ENCODE measurements around the gene SEPTIN5.

SEPTIN5 gene

GRCh38 chr22:19710020-19710768 lies 4.1 kb upstream of the SEPTIN5 start:
- no peak overlapping the region for H3K27ac ChIP-seq (ENCODE audit: low read length)
- H3K4me3 ChIP-seq (ENCODE audit: low read depth in 1 of 2, low read length in 2 of 2), result no peak overlapping the region
- peaks cover 0 to 16% of the 10 kb centered on the region in 2 donors for H3K4me1 ChIP-seq (ENCODE audit: control insufficient read depth in 1 of 2, insufficient read depth in 2 of 2, low read length in 2 of 2)
- no peaks in the 10 kb centered on the region for H3K36me3 ChIP-seq (ENCODE audit: control insufficient read depth in 1 of 2, insufficient read depth in 2 of 2, low read length in 2 of 2)
- no peaks in the 10 kb centered on the region for H3K9me3 ChIP-seq (ENCODE audit: control insufficient read depth in 1 of 2, low read length in 2 of 2)
- H3K27me3 ChIP-seq (ENCODE audit: low read depth, low read length), result no peaks in the 10 kb centered on the region

GRCh38 chr22:19710769-19711106 lies 3.6 kb upstream of the SEPTIN5 start:
- Histone ChIP-seq H3K36me3 (ENCODE audit: control insufficient read depth in 1 of 2, insufficient read depth in 2 of 2, low read length in 2 of 2) (no peaks in the 10 kb centered on the region), H3K4me3 (ENCODE audit: low read depth in 1 of 2, low read length in 2 of 2) (no peak overlapping the region), H3K27me3 (ENCODE audit: low read depth, low read length) (no peaks in the 10 kb centered on the region), H3K4me1 (ENCODE audit: control insufficient read depth in 1 of 2, insufficient read depth in 2 of 2, low read length in 2 of 2) (peaks cover 0 to 16% of the 10 kb centered on the region in 2 donors), H3K9me3 (ENCODE audit: control insufficient read depth in 1 of 2, low read length in 2 of 2) (no peaks in the 10 kb centered on the region), H3K27ac (ENCODE audit: low read length) (no peak overlapping the region)

GRCh38 chr22:19713245-19713644 lies 1.1 kb upstream of the SEPTIN5 start:
- peaks cover 0 to 24% of the 10 kb centered on the region in 2 donors for H3K4me1 ChIP-seq (ENCODE audit: control insufficient read depth in 1 of 2, insufficient read depth in 2 of 2, low read length in 2 of 2)
- H3K27ac ChIP-seq (ENCODE audit: low read length), result no peak overlapping the region
- H3K36me3 ChIP-seq (ENCODE audit: control insufficient read depth in 1 of 2, insufficient read depth in 2 of 2, low read length in 2 of 2), result no peaks in the 10 kb centered on the region
- H3K27me3 ChIP-seq (ENCODE audit: low read depth, low read length), result no peaks in the 10 kb centered on the region
- no peaks in the 10 kb centered on the region for H3K9me3 ChIP-seq (ENCODE audit: control insufficient read depth in 1 of 2, low read length in 2 of 2)
- no peak overlapping the region for H3K4me3 ChIP-seq (ENCODE audit: low read depth in 1 of 2, low read length in 2 of 2)

GRCh38 chr22:19713650-19714311 lies 522 bp upstream of the SEPTIN5 start:
- no peaks in the 10 kb centered on the region for H3K36me3 ChIP-seq (ENCODE audit: control insufficient read depth in 1 of 2, insufficient read depth in 2 of 2, low read length in 2 of 2)
- no peaks in the 10 kb centered on the region for H3K27me3 ChIP-seq (ENCODE audit: low read depth, low read length)
- peaks cover 0 to 24% of the 10 kb centered on the region in 2 donors for H3K4me1 ChIP-seq (ENCODE audit: control insufficient read depth in 1 of 2, insufficient read depth in 2 of 2, low read length in 2 of 2)
- no peaks in the 10 kb centered on the region for H3K9me3 ChIP-seq (ENCODE audit: control insufficient read depth in 1 of 2, low read length in 2 of 2)
- H3K4me3 ChIP-seq (ENCODE audit: low read depth in 1 of 2, low read length in 2 of 2), result peak overlapping the region; percentile 11 to 64
- no peak overlapping the region for H3K27ac ChIP-seq (ENCODE audit: low read length)

- H3K4me3 ChIP-seq (ENCODE audit: low read depth in 1 of 2, low read length in 2 of 2), result peak overlapping the region; percentile 16 to 80
- peaks cover 0 to 29% of the 10 kb centered on the region in 2 donors for H3K4me1 ChIP-seq (ENCODE audit: control insufficient read depth in 1 of 2, insufficient read depth in 2 of 2, low read length in 2 of 2)
- H3K36me3 ChIP-seq (ENCODE audit: control insufficient read depth in 1 of 2, insufficient read depth in 2 of 2, low read length in 2 of 2), result peaks cover 0 to 7% of the 10 kb centered on the region in 2 donors
- no peaks in the 10 kb centered on the region for H3K27me3 ChIP-seq (ENCODE audit: low read depth, low read length)
- H3K27ac ChIP-seq (ENCODE audit: low read length), result no peak overlapping the region
- H3K9me3 ChIP-seq (ENCODE audit: control insufficient read depth in 1 of 2, low read length in 2 of 2), result no peaks in the 10 kb centered on the region
Measured at GRCh38 chr22:19715188-19715930, 1.1 kb downstream of the SEPTIN5 start.

GRCh38 chr22:19716041-19716828 lies 1.9 kb downstream of the SEPTIN5 start:
- peaks cover 0 to 29% of the 10 kb centered on the region in 2 donors for H3K4me1 ChIP-seq (ENCODE audit: control insufficient read depth in 1 of 2, insufficient read depth in 2 of 2, low read length in 2 of 2)
- H3K4me3 ChIP-seq (ENCODE audit: low read depth in 1 of 2, low read length in 2 of 2), result no peak overlapping the region
- peaks cover 0 to 15% of the 10 kb centered on the region in 2 donors for H3K36me3 ChIP-seq (ENCODE audit: control insufficient read depth in 1 of 2, insufficient read depth in 2 of 2, low read length in 2 of 2)
- H3K27ac ChIP-seq (ENCODE audit: low read length), result no peak overlapping the region
- no peaks in the 10 kb centered on the region for H3K27me3 ChIP-seq (ENCODE audit: low read depth, low read length)
- no peaks in the 10 kb centered on the region for H3K9me3 ChIP-seq (ENCODE audit: control insufficient read depth in 1 of 2, low read length in 2 of 2)

- Histone ChIP-seq H3K4me1 (ENCODE audit: control insufficient read depth in 1 of 2, insufficient read depth in 2 of 2, low read length in 2 of 2) (peaks cover 0 to 29% of the 10 kb centered on the region in 2 donors), H3K27me3 (ENCODE audit: low read depth, low read length) (no peaks in the 10 kb centered on the region), H3K36me3 (ENCODE audit: control insufficient read depth in 1 of 2, insufficient read depth in 2 of 2, low read length in 2 of 2) (peaks cover 0 to 20% of the 10 kb centered on the region in 2 donors), H3K27ac (ENCODE audit: low read length) (no peak overlapping the region), H3K9me3 (ENCODE audit: control insufficient read depth in 1 of 2, low read length in 2 of 2) (no peaks in the 10 kb centered on the region), H3K4me3 (ENCODE audit: low read depth in 1 of 2, low read length in 2 of 2) (no peak overlapping the region)
Measured at GRCh38 chr22:19716829-19717105, 2.5 kb downstream of the SEPTIN5 start.

- H3K27ac ChIP-seq (ENCODE audit: low read length), result no peak overlapping the region
- peak overlapping the region in 1 of 2 donors; percentile 73 for H3K4me3 ChIP-seq (ENCODE audit: low read depth in 1 of 2, low read length in 2 of 2)
Measured at GRCh38 chr22:19717181-19717580, 2.9 kb downstream of the SEPTIN5 start.

GRCh38 chr22:19717691-19718455 lies 3.6 kb downstream of the SEPTIN5 start:
- Histone ChIP-seq H3K27me3 (ENCODE audit: low read depth, low read length) (no peaks in the 10 kb centered on the region), H3K9me3 (ENCODE audit: control insufficient read depth in 1 of 2, low read length in 2 of 2) (no peaks in the 10 kb centered on the region), H3K36me3 (ENCODE audit: control insufficient read depth in 1 of 2, insufficient read depth in 2 of 2, low read length in 2 of 2) (peaks cover 0 to 30% of the 10 kb centered on the region in 2 donors), H3K27ac (ENCODE audit: low read length) (no peak overlapping the region), H3K4me1 (ENCODE audit: control insufficient read depth in 1 of 2, insufficient read depth in 2 of 2, low read length in 2 of 2) (peaks cover 0 to 29% of the 10 kb centered on the region in 2 donors), H3K4me3 (ENCODE audit: low read depth in 1 of 2, low read length in 2 of 2) (peak overlapping the region in 1 of 2 donors; percentile 73)

More at GRCh38 chr22:19717181-19717580, 2.9 kb downstream of the SEPTIN5 start:
- Histone ChIP-seq H3K9me3 (ENCODE audit: control insufficient read depth in 1 of 2, low read length in 2 of 2) (no peaks in the 10 kb centered on the region), H3K36me3 (ENCODE audit: control insufficient read depth in 1 of 2, insufficient read depth in 2 of 2, low read length in 2 of 2) (peaks cover 0 to 24% of the 10 kb centered on the region in 2 donors), H3K4me1 (ENCODE audit: control insufficient read depth in 1 of 2, insufficient read depth in 2 of 2, low read length in 2 of 2) (peaks cover 0 to 29% of the 10 kb centered on the region in 2 donors), H3K27me3 (ENCODE audit: low read depth, low read length) (no peaks in the 10 kb centered on the region)

- Histone ChIP-seq H3K9me3 (ENCODE audit: control insufficient read depth in 1 of 2, low read length in 2 of 2) (no peaks in the 10 kb centered on the region), H3K27ac (ENCODE audit: low read length) (no peak overlapping the region), H3K4me3 (ENCODE audit: low read depth in 1 of 2, low read length in 2 of 2) (peak overlapping the region; percentile 11 to 73), H3K36me3 (ENCODE audit: control insufficient read depth in 1 of 2, insufficient read depth in 2 of 2, low read length in 2 of 2) (peaks cover 0 to 30% of the 10 kb centered on the region in 2 donors), H3K4me1 (ENCODE audit: control insufficient read depth in 1 of 2, insufficient read depth in 2 of 2, low read length in 2 of 2) (peaks cover 0 to 34% of the 10 kb centered on the region in 2 donors), H3K27me3 (ENCODE audit: low read depth, low read length) (no peaks in the 10 kb centered on the region)
Measured at GRCh38 chr22:19718456-19719049, 4.2 kb downstream of the SEPTIN5 start.

Measured in muscle layer of duodenum (tissue), 2 donors.